GM12891 (cell line): Measurements from ENCODE around the gene ZBTB32.

ENCODE experiments used
- POLR2A ChIP-seq: IDR thresholded peaks from 2 replicates; pipeline ENCODE4 v1.6.1; 2011; ENCODE audit warnings: low read depth, low read length, control low read depth
- POLR2AphosphoS5 ChIP-seq: IDR thresholded peaks from 2 replicates; pipeline ENCODE4 v1.6.1; 2011; ENCODE audit warnings: low read depth, low read length, control low read depth
- POU2F2 ChIP-seq: IDR thresholded peaks from 2 replicates; pipeline ENCODE4 v1.6.1; 2011; ENCODE audit warnings: low read depth, mild to moderate bottlenecking, control low read depth, low read length, moderate library complexity
- SPI1 ChIP-seq: IDR thresholded peaks from 2 replicates; pipeline ENCODE4 v1.6.1; 2011; ENCODE audit warnings: low read depth, low read length, control low read depth
- TAF1 ChIP-seq: IDR thresholded peaks from 2 replicates; pipeline ENCODE4 v1.6.1; 2011; ENCODE audit warnings: low read depth, low read length, control low read depth

GRCh38 chr19:35750167-35750566 lies 45.8 kb downstream of the ZBTB32 start:
- no peak for TF ChIP-seq SPI1
- no peak for TF ChIP-seq POLR2A
- no peak for TF ChIP-seq POLR2AphosphoS5
- no peak for TF ChIP-seq TAF1
- no peak for TF ChIP-seq POU2F2
